ENCODE measurements around the gene CDK9.

CDK9 gene

GRCh38 chr9:127776195-127776923 lies 9.5 kb upstream of the CDK9 start:
- Histone ChIP-seq H3K27me3 (ENCODE audit: insufficient read depth, poor library complexity, severe bottlenecking) (no peaks in the 10 kb centered on the region), H3K27ac (ENCODE audit: poor library complexity, severe bottlenecking) (no peak overlapping the region), H3K9me3 (ENCODE audit: severe bottlenecking) (no peaks in the 10 kb centered on the region), H3K4me1 (ENCODE audit: insufficient read depth, poor library complexity, severe bottlenecking) (no peaks in the 10 kb centered on the region), H3K36me3 (ENCODE audit: low read depth) (no peaks in the 10 kb centered on the region), H3K4me3 (ENCODE audit: severe bottlenecking) (no peak overlapping the region)
- ATAC-seq (ENCODE audit: low read depth) = no peak
- DNase-seq (ENCODE audit: low spot score) = no peak
- TF ChIP-seq, protein P1, sequence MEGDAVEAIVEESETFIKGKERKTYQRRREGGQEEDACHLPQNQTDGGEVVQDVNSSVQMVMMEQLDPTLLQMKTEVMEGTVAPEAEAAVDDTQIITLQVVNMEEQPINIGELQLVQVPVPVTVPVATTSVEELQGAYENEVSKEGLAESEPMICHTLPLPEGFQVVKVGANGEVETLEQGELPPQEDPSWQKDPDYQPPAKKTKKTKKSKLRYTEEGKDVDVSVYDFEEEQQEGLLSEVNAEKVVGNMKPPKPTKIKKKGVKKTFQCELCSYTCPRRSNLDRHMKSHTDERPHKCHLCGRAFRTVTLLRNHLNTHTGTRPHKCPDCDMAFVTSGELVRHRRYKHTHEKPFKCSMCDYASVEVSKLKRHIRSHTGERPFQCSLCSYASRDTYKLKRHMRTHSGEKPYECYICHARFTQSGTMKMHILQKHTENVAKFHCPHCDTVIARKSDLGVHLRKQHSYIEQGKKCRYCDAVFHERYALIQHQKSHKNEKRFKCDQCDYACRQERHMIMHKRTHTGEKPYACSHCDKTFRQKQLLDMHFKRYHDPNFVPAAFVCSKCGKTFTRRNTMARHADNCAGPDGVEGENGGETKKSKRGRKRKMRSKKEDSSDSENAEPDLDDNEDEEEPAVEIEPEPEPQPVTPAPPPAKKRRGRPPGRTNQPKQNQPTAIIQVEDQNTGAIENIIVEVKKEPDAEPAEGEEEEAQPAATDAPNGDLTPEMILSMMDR (IDR thresholded peaks at IDR 0.05; ENCODE audit: poor library complexity, severe bottlenecking) = no peak

DNA sequence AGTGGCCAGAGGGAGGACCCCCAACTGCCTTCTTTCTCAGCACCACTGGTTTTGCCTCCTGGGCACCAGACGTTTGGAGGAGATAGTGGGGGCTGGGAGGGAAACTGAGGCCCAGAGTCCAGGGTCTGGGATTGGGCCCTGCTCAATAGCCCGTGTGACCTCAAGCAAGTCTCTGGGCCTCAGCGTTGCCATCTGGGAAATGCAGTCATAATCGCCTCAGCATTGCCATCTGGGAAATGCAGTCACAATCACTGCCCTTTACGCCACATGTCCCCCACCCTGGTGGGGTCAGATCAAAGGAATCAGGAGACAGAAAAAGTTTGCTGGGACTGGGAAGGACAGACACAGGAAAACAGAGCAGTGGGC lies 8.9 kb upstream of the CDK9 start:
- Histone ChIP-seq H3K27me3 (ENCODE audit: insufficient read depth, poor library complexity, severe bottlenecking) (no peaks in the 10 kb centered on the region), H3K4me3 (ENCODE audit: severe bottlenecking) (no peak overlapping the region), H3K9me3 (ENCODE audit: severe bottlenecking) (no peaks in the 10 kb centered on the region), H3K27ac (ENCODE audit: poor library complexity, severe bottlenecking) (no peak overlapping the region), H3K36me3 (ENCODE audit: low read depth) (no peaks in the 10 kb centered on the region), H3K4me1 (ENCODE audit: insufficient read depth, poor library complexity, severe bottlenecking) (no peaks in the 10 kb centered on the region)
- no peak for ATAC-seq (ENCODE audit: low read depth)
- TF ChIP-seq, protein P1 (IDR thresholded peaks at IDR 0.05; ENCODE audit: poor library complexity, severe bottlenecking) = no peak
- DNase-seq (ENCODE audit: low spot score) = no peak

GRCh38 chr9:127777368-127777980 lies 8.4 kb upstream of the CDK9 start:
- Histone ChIP-seq H3K36me3 (ENCODE audit: low read depth) (no peaks in the 10 kb centered on the region), H3K27ac (ENCODE audit: poor library complexity, severe bottlenecking) (no peak overlapping the region), H3K4me3 (ENCODE audit: severe bottlenecking) (no peak overlapping the region), H3K4me1 (ENCODE audit: insufficient read depth, poor library complexity, severe bottlenecking) (no peaks in the 10 kb centered on the region), H3K27me3 (ENCODE audit: insufficient read depth, poor library complexity, severe bottlenecking) (no peaks in the 10 kb centered on the region), H3K9me3 (ENCODE audit: severe bottlenecking) (no peaks in the 10 kb centered on the region)
- ATAC-seq (ENCODE audit: low read depth) (no peak), DNase-seq (ENCODE audit: low spot score) (no peak)
- TF ChIP-seq, protein P1 (IDR thresholded peaks at IDR 0.05; ENCODE audit: poor library complexity, severe bottlenecking) = no peak

DNA sequence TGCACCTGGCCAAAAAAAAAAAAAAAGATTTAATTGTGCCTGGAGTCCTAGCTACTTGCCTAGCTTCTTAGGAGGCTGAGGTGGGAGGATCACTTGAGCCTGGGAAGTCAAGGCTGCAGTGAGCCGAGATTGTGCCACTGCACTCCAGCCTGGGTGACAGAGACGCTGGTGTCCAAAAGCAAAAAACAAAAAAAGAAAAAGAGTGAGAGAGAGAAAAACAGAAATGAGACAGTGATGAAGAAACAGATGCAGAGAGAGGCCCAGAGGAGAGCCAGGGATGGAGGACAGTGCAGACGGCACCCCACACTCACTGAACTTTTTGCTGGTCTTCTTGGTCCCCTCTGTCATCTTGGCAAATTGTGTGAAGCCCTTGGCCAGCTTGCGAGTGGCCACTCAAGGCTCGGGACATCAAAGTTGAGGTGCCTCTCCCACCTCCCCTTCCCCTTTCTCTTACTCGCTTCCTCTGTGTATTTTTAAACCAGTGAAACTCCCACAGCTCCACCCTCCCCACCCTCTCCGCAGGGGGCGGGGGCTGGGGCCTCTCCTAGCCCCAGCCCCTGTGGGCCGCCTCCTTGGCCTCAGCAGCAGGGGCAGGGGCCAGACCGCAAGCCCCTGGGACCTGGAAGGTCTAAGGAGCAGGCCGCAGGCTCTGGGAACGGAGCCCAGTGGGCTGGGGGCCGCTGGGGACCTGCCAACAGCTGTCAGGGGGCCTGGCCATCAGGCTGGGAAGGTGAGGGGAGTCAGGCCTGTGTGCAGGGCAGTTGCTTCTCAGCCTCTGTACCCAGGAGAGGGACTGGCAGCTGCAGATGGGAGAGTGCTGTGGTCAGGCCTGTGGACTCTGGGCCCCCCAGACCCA lies 7.3 kb upstream of the CDK9 start, which contains the start of gene SH2D3C:
SH2D3C (minus strand) TSS at position 387 of the 856 bp plus-strand sequence; CDS start at position 348, 39 bp downstream.
- no peaks in the 10 kb centered on the region for H3K4me1 ChIP-seq (ENCODE audit: insufficient read depth, poor library complexity, severe bottlenecking)
- H3K9me3 ChIP-seq (ENCODE audit: severe bottlenecking) = no peaks in the 10 kb centered on the region
- H3K4me3 ChIP-seq (ENCODE audit: severe bottlenecking) = no peak within 1 kb of the TSS
- ATAC-seq (ENCODE audit: low read depth) = no peak
- TF ChIP-seq, protein P1 (IDR thresholded peaks at IDR 0.05; ENCODE audit: poor library complexity, severe bottlenecking) = no peak
- no peaks in the 10 kb centered on the region for H3K36me3 ChIP-seq (ENCODE audit: low read depth)
- H3K27me3 ChIP-seq (ENCODE audit: insufficient read depth, poor library complexity, severe bottlenecking) = no peaks in the 10 kb centered on the region
- DNase-seq (ENCODE audit: low spot score) = no peak
- H3K27ac ChIP-seq (ENCODE audit: poor library complexity, severe bottlenecking) = no peak within 1 kb of the TSS
